LNCaP clone FGC (cell line): ENCODE data around the gene NELL1.
"Not testable (repeated sequence)": the region's sequence is repeated elsewhere in the genome, so short reads cannot be mapped to it uniquely, and the experiment has no call there.

Source experiments
- DNase-seq: peaks from one replicate; pipeline ENCODE4 v3.0.0-alpha.2; 2011; ENCODE audit warnings: low read depth
- H3K4me3 ChIP-seq: 2 replicates; pipeline ENCODE4 v1.5.1; 2011; ENCODE audit warnings: mild to moderate bottlenecking, low read depth, low read length, control low read depth
- CTCF ChIP-seq: IDR thresholded peaks from 2 replicates; pipeline ENCODE4 v1.5.1; 2012; ENCODE audit warnings: mild to moderate bottlenecking; ENCODE audit not compliant: control insufficient read depth, insufficient read depth; ENCODE audit errors: extremely low read depth

The NELL1 gene

GRCh38 chr11:20854215-20854955 is 185.0 kb downstream of the NELL1 start:
- no peak for DNase-seq
- H3K4me3 ChIP-seq: no peak overlapping the region
- no peak for TF ChIP-seq CTCF

DNA sequence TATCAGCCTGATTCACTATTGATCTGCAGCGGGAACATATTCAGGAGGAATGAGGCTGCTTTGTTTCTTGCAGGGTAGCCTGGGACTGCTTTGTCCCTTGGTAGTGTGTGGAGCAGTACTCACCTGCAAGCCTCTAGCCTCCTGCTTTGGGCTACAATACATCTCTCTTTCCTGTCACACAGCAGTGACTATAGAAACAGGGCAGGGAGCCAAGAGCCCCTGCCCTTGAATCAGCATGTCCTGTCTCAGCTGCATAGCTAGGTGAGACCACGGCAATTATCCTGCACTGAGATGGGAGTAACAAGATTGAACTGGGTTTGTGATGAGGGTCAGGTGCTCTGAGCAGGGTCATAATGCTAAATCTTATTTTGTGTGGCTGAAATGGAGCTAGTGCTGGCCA is 191.9 kb downstream of the NELL1 start:
- no peak for DNase-seq
- no peak for TF ChIP-seq CTCF
- H3K4me3 ChIP-seq: no peak overlapping the region

DNA sequence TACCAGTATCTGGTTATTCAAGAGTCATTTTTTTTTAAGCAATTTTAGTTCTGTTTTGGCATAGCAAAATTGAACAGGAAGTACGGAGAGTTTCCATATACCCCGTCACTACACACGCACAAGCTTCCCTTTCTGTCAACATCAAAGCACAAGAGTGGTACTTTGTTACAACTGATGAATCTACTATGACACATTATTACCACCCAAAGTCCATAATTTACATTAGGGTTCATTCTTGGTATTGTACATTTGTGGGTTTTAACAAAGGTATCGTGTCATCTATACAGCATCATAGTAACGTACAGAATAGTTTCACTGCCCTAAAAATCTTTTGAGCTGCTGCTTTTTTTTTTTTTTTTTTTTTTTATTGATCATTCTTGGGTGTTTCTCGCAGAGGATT is 192.9 kb downstream of the NELL1 start:
- DNase-seq: not testable (repeated sequence)

DNA sequence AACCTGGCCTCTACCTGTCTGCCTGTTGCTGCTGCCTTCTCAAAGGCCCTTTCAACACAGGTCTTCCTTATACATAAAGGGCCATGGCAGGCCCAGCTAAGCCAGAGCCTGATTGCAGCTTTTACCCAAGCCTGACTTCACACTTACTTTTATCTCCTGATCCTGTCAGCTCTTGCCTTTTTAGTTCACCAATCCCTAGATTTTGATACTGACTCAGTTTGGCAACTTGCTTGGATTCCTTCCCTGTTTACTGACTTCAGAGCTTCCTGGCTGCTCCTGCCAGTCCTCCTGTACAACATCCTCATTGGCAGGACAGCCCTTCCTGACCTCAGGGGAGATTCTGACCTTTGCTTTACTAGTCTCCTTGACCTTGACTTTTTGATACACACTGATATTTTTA is 195.2 kb downstream of the NELL1 start:
- no peak for DNase-seq
- no peak for TF ChIP-seq CTCF

More for the DNA sequence above, 192.9 kb downstream of the NELL1 start:
- H3K4me3 ChIP-seq: not testable (repeated sequence)

DNA sequence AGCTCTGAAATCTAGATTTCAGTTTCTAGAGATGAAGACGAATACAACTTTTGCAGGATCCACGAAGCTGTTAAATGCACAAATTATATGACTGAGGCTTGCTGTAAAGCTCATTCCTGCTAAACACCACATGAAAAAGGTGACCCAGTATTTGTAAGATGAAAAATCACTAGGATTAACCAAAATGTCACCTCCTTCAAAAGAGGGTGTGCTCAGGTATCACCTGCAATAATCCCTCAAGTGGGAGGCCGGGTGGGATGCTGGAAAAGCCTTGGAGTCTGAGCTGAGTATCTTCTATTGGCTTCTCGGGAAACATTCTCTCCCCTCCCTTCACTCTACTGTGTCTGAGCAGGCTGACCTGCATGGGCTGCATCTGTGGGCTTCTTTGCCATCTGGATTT is 195.8 kb downstream of the NELL1 start:
- no peak overlapping the region for H3K4me3 ChIP-seq
- no peak for DNase-seq
- TF ChIP-seq CTCF: no peak

More for the DNA sequence above, 195.2 kb downstream of the NELL1 start:
- no peak overlapping the region for H3K4me3 ChIP-seq

DNA sequence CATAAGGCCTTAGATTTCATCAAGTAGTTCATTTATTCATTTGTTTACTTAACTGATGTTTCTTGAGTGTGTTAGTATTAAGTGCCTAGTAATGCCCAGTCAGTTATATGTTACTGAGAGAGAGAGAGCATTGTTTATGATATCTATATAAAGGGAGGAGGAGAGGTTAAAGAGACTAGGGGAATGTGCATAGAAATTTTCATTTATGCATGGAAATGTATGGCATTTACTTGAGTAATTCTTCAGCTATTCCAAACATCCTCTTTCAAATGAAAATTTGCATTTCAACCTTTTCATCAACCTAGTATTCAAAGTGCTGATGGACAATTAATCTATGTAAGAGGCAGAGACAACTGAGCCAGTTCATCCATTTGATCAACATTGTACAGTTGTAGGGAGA is 199.7 kb downstream of the NELL1 start:
- no peak for DNase-seq
- no peak overlapping the region for H3K4me3 ChIP-seq
- TF ChIP-seq CTCF: no peak

GRCh38 chr11:20873054-20873453 is 203.7 kb downstream of the NELL1 start:
- no peak overlapping the region for H3K4me3 ChIP-seq
- TF ChIP-seq CTCF: peak; percentile 77
- DNase-seq: peak; percentile 22
